HCEC 1CT (cell line): ENCODE data around the gene PROC.

Experiments
- DNase-seq: peaks from one replicate; pipeline ENCODE4 v3.0.0-alpha.2; 2017

Gene PROC

DNA sequence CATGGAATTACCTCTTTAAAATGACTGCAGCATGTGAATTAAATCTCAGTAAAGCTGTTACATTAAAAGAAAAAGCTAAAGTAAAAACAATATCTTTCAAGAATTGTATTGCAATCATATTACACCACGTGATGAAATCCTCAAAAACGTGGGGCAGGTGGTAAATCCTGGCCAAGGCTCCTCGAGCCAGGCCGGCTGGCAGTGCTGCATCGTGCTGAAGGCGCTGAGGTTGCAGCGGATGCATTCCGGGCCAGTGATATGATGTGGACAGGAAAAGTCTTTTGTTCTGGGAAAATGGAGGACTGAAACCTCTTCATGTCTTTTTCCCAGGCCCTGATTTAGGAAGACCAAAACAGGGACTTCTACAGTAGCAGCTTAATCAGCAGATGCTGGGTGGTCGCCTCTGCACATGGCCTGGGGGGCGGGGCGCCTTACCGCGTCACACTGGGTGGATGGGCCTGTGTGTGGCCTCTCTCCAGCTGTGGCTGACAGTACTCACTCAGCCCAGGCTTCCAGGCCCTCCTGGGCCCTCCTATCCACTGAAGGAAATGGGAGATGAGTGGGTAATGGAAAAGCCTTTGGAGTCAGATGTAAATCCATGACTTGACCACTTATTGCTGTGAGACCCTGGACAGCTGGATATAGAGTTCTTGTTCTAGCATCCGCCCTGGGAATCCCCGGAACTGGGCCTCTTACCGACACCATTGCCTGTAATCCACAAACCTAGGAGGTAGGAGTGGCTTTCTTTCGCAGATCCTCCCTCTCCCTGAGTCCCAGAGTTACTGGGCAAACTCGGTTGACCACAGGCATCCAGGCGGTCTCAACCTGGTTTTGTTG lies 45.1 kb downstream of the PROC start:
- DNase-seq = no peak

GRCh38 chr2:127464470-127465257 lies 46.4 kb downstream of the PROC start:
- DNase-seq = no peak

- DNase-seq = no peak
Measured at GRCh38 chr2:127465258-127465657, 47.0 kb downstream of the PROC start.

GRCh38 chr2:127469051-127469450 lies 50.8 kb downstream of the PROC start:
- DNase-seq = no peak

DNA sequence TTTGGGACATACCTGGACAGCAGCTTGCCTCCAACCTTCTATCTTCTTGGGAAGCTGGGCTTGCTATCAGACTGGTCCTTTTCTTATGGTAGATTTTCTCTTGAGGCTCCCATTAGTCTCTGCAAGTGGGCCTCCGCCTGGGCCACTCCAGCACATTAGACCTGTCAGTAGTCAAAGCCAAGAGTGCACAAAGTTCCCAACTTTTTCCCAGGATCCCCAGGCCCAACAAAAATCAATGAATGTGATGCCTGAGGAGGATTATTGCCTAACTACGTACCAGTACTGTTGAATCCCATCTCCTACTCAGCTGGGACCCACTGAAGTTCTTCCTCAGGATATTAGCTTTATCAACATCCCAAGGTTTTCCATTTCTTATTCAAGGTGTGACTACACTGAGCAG lies 51.7 kb downstream of the PROC start:
- DNase-seq = no peak

- no peak for DNase-seq
Measured at GRCh38 chr2:127471286-127471988, 53.2 kb downstream of the PROC start.

DNA sequence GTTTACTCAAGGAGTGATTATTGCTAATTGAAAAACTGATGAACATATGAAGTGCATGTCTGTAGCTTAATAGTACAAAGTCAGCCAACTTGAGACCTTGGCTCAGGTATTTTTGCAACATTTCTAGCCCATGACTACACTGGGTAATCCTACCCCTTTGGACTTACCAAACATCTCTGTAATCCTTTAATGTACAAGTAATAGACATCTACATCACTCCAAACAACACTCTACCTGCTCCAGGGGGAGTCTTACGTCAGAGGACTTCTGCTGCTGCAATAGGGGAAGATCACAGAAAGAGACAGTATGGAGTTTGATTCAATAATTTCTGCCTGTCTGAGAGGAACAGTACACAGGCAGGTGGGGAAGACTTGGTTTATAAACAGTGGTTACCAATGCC lies 54.0 kb downstream of the PROC start:
- DNase-seq = no peak

DNA sequence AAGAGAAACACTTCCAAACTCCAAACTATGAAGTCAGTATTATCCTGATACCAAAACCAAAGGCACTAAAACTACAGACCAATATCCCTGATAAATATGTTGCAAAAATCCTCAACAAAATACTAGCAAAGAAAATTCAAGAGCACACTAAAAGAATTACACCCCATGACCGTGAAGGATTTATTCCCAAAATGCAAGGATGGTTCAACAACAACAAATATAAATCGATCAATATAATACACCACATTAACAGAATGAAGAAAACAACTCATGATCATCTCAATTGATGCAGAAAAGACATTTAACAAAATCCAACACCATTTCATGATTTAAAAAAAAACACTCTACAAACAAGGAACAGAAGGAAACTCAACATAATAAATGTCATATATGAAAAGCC lies 57.6 kb downstream of the PROC start:
- DNase-seq = no peak
